ENCODE data around the gene CACNA2D4.
"Not testable (repeated sequence)": the region's sequence is repeated elsewhere in the genome, so short reads cannot be mapped to it uniquely, and the experiment has no call there.

Gene CACNA2D4

DNA sequence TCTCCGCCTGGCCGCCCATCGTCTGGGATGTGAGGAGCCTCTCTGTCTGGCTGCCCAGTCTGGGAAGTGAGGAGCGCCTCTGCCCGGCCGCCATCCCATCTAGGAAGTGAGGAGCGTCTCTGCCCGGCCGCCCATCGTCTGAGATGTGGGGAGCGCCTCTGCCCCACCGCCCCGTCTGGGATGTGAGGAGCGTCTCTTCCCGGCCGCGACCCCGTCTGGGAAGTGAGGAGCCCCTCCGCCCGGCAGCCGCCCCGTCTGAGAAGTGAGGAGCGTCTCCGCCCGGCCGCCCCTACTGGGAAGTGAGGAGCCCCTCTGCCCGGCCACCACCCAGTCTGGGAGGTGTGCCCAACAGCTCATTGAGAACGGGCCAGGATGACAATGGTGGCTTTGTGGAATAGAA, 100.5 kb downstream of the CACNA2D4 start:
- not testable (repeated sequence) for H3K4me3 ChIP-seq (ENCODE audit: low read length in 2 of 2); H3K9me3 ChIP-seq (ENCODE audit: control insufficient read depth in 2 of 2, low read length in 2 of 2); H3K36me3 ChIP-seq (ENCODE audit: control insufficient read depth in 2 of 2, insufficient read depth in 2 of 2, low read length in 2 of 2); H3K4me1 ChIP-seq (ENCODE audit: control insufficient read depth in 2 of 2, insufficient read depth in 2 of 2, low read length in 2 of 2); H3K27ac ChIP-seq (ENCODE audit: low read depth in 2 of 2, low read length in 2 of 2); H3K9ac ChIP-seq (ENCODE audit: low read depth in 1 of 2, low read length in 2 of 2)
- peaks cover 20 to 30% of the 10 kb centered on the region in 2 donors for H3K27me3 ChIP-seq (ENCODE audit: control insufficient read depth in 2 of 2, insufficient read depth in 2 of 2, low read length in 2 of 2)

DNA sequence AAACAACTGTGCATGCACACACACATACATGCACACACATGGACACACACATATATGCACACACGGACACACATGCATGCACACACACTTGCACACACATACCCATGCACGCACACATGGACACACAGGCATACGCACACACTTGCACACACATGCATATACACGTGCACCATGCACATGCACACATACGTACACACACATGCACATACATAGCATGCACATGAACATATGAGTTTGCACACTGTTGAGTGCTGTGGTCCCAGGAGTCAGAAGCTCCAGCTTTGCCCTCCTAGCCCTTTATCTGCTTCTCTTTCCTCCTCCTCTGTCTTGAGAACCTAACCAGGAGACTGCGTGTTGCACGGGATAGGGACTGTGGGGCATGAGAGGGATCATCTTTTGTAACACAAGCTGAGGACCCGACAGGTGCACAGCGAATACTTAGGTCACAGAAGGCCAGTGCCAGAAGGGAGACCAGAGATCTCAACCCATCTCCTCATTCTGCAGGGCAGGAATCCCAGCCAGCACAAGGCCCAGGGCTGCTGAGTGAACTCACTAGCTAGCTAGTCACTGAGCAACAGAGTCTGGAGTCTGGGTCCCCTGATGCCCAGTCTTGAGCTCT, 101.6 kb downstream of the CACNA2D4 start:
- H3K4me1 ChIP-seq (ENCODE audit: control insufficient read depth in 2 of 2, insufficient read depth in 2 of 2, low read length in 2 of 2) = no peaks in the 10 kb centered on the region
- no peak overlapping the region for H3K9ac ChIP-seq (ENCODE audit: low read depth in 1 of 2, low read length in 2 of 2)
- H3K4me3 ChIP-seq (ENCODE audit: low read length in 2 of 2) = no peak overlapping the region
- no peaks in the 10 kb centered on the region for H3K36me3 ChIP-seq (ENCODE audit: control insufficient read depth in 2 of 2, insufficient read depth in 2 of 2, low read length in 2 of 2)
- peaks cover 18 to 24% of the 10 kb centered on the region in 2 donors for H3K27me3 ChIP-seq (ENCODE audit: control insufficient read depth in 2 of 2, insufficient read depth in 2 of 2, low read length in 2 of 2)
- H3K27ac ChIP-seq (ENCODE audit: low read depth in 2 of 2, low read length in 2 of 2) = no peak overlapping the region
- no peaks in the 10 kb centered on the region for H3K9me3 ChIP-seq (ENCODE audit: control insufficient read depth in 2 of 2, low read length in 2 of 2)

DNA sequence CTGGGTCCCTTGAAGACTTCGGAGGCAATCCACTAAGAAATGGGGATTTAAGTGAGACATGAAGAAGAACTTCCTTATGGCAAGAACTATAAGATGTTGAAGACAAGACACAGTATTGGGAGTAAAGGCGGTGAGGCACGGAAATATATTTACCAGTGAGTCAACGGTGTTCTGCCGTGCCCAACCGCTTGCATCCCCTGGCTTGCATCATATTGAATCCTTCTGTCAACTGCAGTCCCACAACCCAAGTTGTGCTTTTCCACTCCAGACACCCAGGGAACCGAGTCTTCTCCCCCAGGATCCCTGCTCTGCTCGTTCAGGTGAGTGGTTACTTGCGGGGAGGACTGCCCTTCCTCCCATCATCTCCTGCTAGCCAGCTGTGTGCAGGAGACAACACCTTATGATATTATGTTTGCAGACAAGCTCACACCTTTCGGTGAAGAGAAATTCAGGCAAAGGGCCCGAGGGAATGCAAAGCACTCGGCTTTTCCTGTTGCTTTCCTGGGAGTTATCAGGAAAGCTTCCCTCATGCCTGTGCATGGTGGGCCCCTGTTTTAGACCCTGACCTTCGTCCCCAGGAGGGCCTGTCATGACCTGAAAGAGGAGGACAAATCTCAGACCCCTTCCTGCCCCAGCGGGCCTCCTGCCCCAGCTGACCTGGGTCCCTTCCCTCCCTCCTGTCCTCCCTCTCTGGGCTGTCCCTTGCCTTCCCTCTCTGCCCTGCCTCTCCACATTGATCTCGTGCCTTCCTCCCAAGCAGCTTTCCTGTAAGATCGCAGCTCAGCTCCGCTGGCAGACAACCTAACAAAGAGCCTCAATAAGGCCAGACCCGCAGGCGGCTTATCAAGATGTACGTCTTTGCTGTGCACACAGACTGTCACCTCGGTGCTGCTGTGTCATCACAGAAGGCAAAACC, 102.4 kb downstream of the CACNA2D4 start:
- no peak overlapping the region for H3K27ac ChIP-seq (ENCODE audit: low read depth in 2 of 2, low read length in 2 of 2)
- H3K27me3 ChIP-seq (ENCODE audit: control insufficient read depth in 2 of 2, insufficient read depth in 2 of 2, low read length in 2 of 2) = peaks cover 16 to 17% of the 10 kb centered on the region in 2 donors
- H3K36me3 ChIP-seq (ENCODE audit: control insufficient read depth in 2 of 2, insufficient read depth in 2 of 2, low read length in 2 of 2) = no peaks in the 10 kb centered on the region
- no peaks in the 10 kb centered on the region for H3K9me3 ChIP-seq (ENCODE audit: control insufficient read depth in 2 of 2, low read length in 2 of 2)
- no peak overlapping the region for H3K9ac ChIP-seq (ENCODE audit: low read depth in 1 of 2, low read length in 2 of 2)
- no peaks in the 10 kb centered on the region for H3K4me1 ChIP-seq (ENCODE audit: control insufficient read depth in 2 of 2, insufficient read depth in 2 of 2, low read length in 2 of 2)
- H3K4me3 ChIP-seq (ENCODE audit: low read length in 2 of 2) = no peak overlapping the region

DNA sequence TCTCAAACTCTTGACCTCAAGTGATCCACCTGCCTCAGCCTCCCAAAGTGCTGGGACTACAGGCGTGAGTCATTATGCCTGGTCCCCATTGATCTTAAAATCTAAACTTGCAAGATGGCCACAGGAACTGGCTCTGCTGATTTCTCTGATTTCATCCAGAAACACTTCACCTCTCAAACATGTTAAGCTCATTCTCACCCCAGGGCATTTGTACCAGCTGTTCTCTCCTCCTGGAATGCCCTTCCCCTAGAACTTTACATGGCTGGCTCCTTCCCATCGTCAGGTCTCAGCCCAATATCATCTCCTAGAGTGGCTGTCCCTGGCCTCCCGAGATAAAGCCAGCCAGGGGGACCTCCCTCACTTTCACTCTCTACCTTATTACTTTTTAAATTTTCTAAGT, 103.3 kb downstream of the CACNA2D4 start:
- Histone ChIP-seq H3K36me3 (ENCODE audit: control insufficient read depth in 2 of 2, insufficient read depth in 2 of 2, low read length in 2 of 2) (no peaks in the 10 kb centered on the region), H3K9ac (ENCODE audit: low read depth in 1 of 2, low read length in 2 of 2) (no peak overlapping the region), H3K4me1 (ENCODE audit: control insufficient read depth in 2 of 2, insufficient read depth in 2 of 2, low read length in 2 of 2) (no peaks in the 10 kb centered on the region), H3K27me3 (ENCODE audit: control insufficient read depth in 2 of 2, insufficient read depth in 2 of 2, low read length in 2 of 2) (peaks cover 9 to 12% of the 10 kb centered on the region in 2 donors), H3K9me3 (ENCODE audit: control insufficient read depth in 2 of 2, low read length in 2 of 2) (no peaks in the 10 kb centered on the region), H3K4me3 (ENCODE audit: low read length in 2 of 2) (no peak overlapping the region), H3K27ac (ENCODE audit: low read depth in 2 of 2, low read length in 2 of 2) (no peak overlapping the region)

DNA sequence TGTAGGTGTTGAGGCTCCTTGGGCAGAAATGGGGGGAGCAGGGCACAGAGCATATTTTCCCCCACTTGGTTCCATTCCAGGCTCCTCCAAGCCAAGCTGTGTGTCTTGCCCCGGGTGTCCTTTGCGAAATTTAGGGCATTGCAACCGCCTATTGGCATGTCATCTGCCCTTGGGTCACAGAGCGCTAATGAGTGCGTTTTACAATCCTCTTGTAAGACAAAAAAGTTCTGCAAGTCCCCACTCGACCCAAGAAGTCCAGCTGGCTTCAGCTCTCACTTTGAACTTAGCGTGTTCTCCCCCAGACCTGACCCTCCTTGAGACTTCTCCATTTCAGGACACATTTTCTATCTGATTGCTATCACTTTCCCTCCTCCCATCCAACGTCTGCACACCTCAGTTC, 104.2 kb downstream of the CACNA2D4 start:
- Histone ChIP-seq H3K9ac (ENCODE audit: low read depth in 1 of 2, low read length in 2 of 2) (no peak overlapping the region), H3K27me3 (ENCODE audit: control insufficient read depth in 2 of 2, insufficient read depth in 2 of 2, low read length in 2 of 2) (peaks cover 3 to 4% of the 10 kb centered on the region in 2 donors), H3K27ac (ENCODE audit: low read depth in 2 of 2, low read length in 2 of 2) (no peak overlapping the region), H3K4me3 (ENCODE audit: low read length in 2 of 2) (no peak overlapping the region), H3K36me3 (ENCODE audit: control insufficient read depth in 2 of 2, insufficient read depth in 2 of 2, low read length in 2 of 2) (no peaks in the 10 kb centered on the region), H3K9me3 (ENCODE audit: control insufficient read depth in 2 of 2, low read length in 2 of 2) (no peaks in the 10 kb centered on the region), H3K4me1 (ENCODE audit: control insufficient read depth in 2 of 2, insufficient read depth in 2 of 2, low read length in 2 of 2) (peaks cover 0 to 1% of the 10 kb centered on the region in 2 donors)

DNA sequence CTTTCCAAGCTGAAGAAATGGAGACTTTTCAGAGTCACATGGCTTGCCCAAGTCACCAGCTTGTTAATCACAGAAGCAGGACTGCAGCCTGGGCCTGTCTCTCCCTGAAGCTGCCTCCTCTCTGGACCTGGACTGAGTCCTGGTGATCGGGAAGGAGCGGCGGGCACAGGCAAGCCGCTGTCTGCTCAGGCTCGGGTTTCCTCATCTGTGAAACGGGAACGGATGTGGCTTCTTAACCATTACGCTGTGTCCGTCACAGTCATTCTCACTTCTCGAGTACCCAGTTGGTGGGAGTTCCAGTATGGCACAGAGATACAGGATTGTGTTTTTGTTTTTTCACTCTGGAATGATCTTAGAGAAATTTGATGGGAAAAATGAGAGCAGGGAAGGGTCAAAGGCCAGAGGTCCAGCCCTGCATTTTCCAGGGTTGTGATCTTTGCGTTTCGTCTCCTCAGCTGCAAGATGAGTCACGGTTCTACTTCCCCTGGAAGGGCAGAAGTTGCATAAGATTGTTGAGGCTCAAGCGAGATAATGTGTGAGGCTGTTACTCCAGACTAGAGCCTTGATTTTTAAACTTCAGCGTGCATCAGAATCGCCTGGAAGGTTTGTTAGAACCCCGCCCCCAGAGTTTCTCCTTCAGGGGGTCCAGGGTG, 105.7 kb downstream of the CACNA2D4 start:
- H3K9me3 ChIP-seq (ENCODE audit: control insufficient read depth in 2 of 2, low read length in 2 of 2) = no peaks in the 10 kb centered on the region
- no peaks in the 10 kb centered on the region for H3K36me3 ChIP-seq (ENCODE audit: control insufficient read depth in 2 of 2, insufficient read depth in 2 of 2, low read length in 2 of 2)
- H3K4me3 ChIP-seq (ENCODE audit: low read length in 2 of 2) = no peak overlapping the region
- peaks cover 0 to 2% of the 10 kb centered on the region in 2 donors for H3K4me1 ChIP-seq (ENCODE audit: control insufficient read depth in 2 of 2, insufficient read depth in 2 of 2, low read length in 2 of 2)
- H3K9ac ChIP-seq (ENCODE audit: low read depth in 1 of 2, low read length in 2 of 2) = no peak overlapping the region
- peaks cover 0 to 2% of the 10 kb centered on the region in 2 donors for H3K27me3 ChIP-seq (ENCODE audit: control insufficient read depth in 2 of 2, insufficient read depth in 2 of 2, low read length in 2 of 2)
- peak overlapping the region; percentile 50 to 63 for H3K27ac ChIP-seq (ENCODE audit: low read depth in 2 of 2, low read length in 2 of 2)

DNA sequence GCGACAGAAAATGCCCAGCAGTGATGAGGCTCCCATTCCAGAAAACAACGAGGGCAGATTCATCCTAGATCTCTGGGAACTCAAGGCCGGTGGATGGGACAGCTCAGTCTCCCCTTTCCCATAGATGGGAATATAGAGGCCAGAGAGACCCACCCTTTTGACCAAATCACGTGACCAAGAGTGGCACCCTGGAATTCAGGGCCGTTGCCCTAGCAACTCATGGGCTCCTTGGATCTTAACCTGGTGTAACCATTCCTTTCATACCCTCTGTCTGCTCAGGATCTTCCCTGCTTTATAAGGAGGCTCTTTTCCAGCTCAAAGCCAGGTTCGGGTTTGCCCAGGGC, 106.5 kb downstream of the CACNA2D4 start:
- no peak overlapping the region for H3K9ac ChIP-seq (ENCODE audit: low read depth in 1 of 2, low read length in 2 of 2)
- no peaks in the 10 kb centered on the region for H3K9me3 ChIP-seq (ENCODE audit: control insufficient read depth in 2 of 2, low read length in 2 of 2)
- H3K36me3 ChIP-seq (ENCODE audit: control insufficient read depth in 2 of 2, insufficient read depth in 2 of 2, low read length in 2 of 2) = no peaks in the 10 kb centered on the region
- no peak overlapping the region for H3K4me3 ChIP-seq (ENCODE audit: low read length in 2 of 2)
- H3K27ac ChIP-seq (ENCODE audit: low read depth in 2 of 2, low read length in 2 of 2) = peak overlapping the region; percentile 50 to 63
- peaks cover 0 to 2% of the 10 kb centered on the region in 2 donors for H3K27me3 ChIP-seq (ENCODE audit: control insufficient read depth in 2 of 2, insufficient read depth in 2 of 2, low read length in 2 of 2)
- H3K4me1 ChIP-seq (ENCODE audit: control insufficient read depth in 2 of 2, insufficient read depth in 2 of 2, low read length in 2 of 2) = peaks cover 0 to 2% of the 10 kb centered on the region in 2 donors

DNA sequence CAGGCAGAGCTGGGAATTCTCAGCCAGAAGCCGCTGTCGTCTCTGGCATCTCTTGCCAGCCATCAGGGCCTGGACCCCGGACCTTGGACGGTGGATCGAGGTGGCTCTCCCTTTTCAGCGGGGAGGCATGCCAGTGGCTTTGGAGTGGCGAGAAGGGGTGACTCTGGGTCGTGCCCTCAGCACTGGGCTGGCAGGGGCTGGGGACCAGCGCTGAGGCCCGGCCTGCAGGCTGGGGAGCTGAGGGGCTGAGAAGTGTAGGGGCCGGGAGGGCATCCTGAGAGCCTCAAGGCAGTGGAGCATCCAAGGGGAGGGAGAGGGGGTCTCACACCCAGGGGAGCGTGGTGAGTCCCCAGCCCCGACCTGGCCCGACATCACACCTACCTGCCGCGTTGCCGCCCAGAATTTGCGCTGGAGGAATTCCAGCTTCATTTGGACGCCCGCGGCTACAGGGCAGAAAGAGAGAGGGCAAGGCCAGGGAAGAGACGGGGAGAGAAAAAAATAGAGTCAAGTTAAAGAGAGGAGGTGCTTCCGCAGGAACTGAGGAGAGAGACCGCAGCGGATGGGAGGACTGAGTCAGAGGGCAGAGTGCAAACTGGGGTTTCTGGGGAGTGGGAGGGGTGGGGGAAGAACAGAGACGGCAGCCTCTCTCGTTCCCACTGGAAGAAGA, 107.0 kb downstream of the CACNA2D4 start:
- peak overlapping the region in 1 of 2 donors; percentile 63 for H3K27ac ChIP-seq (ENCODE audit: low read depth in 2 of 2, low read length in 2 of 2)

DNA sequence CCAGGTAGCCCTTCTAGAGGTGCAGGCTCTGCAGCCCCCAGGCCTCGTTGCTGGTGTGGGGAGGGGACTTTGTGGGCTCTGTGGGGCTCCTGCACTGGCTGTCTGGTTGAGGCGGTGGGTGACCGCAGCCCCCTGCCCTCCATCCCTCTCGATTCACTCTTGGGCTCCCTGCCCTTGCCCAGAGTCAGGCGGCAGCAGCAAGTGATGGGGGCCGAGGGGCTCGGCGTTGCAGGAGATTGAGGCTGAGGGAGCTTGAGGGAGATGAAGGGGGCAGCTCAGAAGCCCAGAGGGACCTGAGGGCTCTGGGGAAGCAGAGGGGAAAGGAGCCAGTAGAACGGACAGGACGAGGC, 107.5 kb downstream of the CACNA2D4 start:
- H3K27me3 ChIP-seq (ENCODE audit: control insufficient read depth in 2 of 2, insufficient read depth in 2 of 2, low read length in 2 of 2) = peaks cover 0 to under 1% of the 10 kb centered on the region in 2 donors
- H3K36me3 ChIP-seq (ENCODE audit: control insufficient read depth in 2 of 2, insufficient read depth in 2 of 2, low read length in 2 of 2) = no peaks in the 10 kb centered on the region
- H3K9ac ChIP-seq (ENCODE audit: low read depth in 1 of 2, low read length in 2 of 2) = no peak overlapping the region
- H3K4me1 ChIP-seq (ENCODE audit: control insufficient read depth in 2 of 2, insufficient read depth in 2 of 2, low read length in 2 of 2) = peaks cover 0 to 2% of the 10 kb centered on the region in 2 donors
- H3K4me3 ChIP-seq (ENCODE audit: low read length in 2 of 2) = no peak overlapping the region
- H3K9me3 ChIP-seq (ENCODE audit: control insufficient read depth in 2 of 2, low read length in 2 of 2) = no peaks in the 10 kb centered on the region
- peak overlapping the region in 1 of 2 donors; percentile 52 for H3K27ac ChIP-seq (ENCODE audit: low read depth in 2 of 2, low read length in 2 of 2)

More for the DNA sequence above, 107.0 kb downstream of the CACNA2D4 start:
- peaks cover 0 to 2% of the 10 kb centered on the region in 2 donors for H3K4me1 ChIP-seq (ENCODE audit: control insufficient read depth in 2 of 2, insufficient read depth in 2 of 2, low read length in 2 of 2)
- no peak overlapping the region for H3K4me3 ChIP-seq (ENCODE audit: low read length in 2 of 2)
- H3K9me3 ChIP-seq (ENCODE audit: control insufficient read depth in 2 of 2, low read length in 2 of 2) = no peaks in the 10 kb centered on the region
- no peaks in the 10 kb centered on the region for H3K36me3 ChIP-seq (ENCODE audit: control insufficient read depth in 2 of 2, insufficient read depth in 2 of 2, low read length in 2 of 2)
- H3K27me3 ChIP-seq (ENCODE audit: control insufficient read depth in 2 of 2, insufficient read depth in 2 of 2, low read length in 2 of 2) = peaks cover 0 to 2% of the 10 kb centered on the region in 2 donors
- H3K9ac ChIP-seq (ENCODE audit: low read depth in 1 of 2, low read length in 2 of 2) = no peak overlapping the region

Data from mucosa of rectum (tissue), 2 donors.